ENCODE measurements around the gene ADAMTS12.

Gene ADAMTS12

GRCh38 chr5:33721491-33722200 is 170.1 kb downstream of the ADAMTS12 start:
- TF ChIP-seq GATA2 (IDR thresholded peaks at IDR 0.05; ENCODE audit: low read depth, low read length) (no peak), GATA3 (IDR thresholded peaks at IDR 0.05; ENCODE audit: low read depth, low read length) (no peak)

DNA sequence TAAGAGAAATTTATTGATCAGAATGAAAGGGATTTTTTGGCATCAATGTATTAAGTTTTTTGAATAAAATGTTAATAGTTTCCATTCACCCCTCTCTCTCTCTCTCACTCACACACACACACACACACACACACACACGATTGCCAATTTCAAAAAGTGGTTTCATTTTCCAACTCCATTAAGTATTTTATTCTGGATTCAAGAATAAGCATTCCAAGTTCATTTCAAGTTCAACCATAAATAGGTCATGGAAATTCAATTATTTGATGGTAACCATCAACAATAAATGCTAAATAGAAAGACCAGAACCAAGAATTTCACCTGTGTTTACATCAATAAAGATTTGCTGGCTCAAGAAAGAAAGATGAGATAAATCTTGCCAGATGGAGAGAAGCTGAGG is 171.6 kb downstream of the ADAMTS12 start:
- TF ChIP-seq GATA3 (IDR thresholded peaks at IDR 0.05; ENCODE audit: low read depth, low read length) (no peak), GATA2 (IDR thresholded peaks at IDR 0.05; ENCODE audit: low read depth, low read length) (no peak)

DNA sequence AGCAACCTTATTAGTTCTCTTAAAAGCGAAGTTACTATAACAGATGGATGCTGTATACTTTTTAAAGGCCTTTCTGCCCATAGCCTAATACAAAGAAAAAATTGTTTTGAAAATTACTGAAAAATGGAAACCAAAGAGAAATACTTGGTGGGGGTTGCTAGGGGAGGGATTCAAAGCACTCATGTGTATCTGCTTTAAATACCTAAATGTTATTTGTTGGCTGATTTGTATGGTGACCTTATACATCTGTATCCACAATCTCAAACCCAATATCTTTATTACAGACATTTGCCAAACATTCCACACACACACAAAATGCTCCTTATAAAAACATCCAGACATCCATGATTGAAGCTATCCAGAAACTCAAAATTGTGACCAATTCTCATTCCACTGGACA is 172.0 kb downstream of the ADAMTS12 start:
- no peak for TF ChIP-seq GATA2 (IDR thresholded peaks at IDR 0.05; ENCODE audit: low read depth, low read length)
- no peak for TF ChIP-seq GATA3 (IDR thresholded peaks at IDR 0.05; ENCODE audit: low read depth, low read length)

DNA sequence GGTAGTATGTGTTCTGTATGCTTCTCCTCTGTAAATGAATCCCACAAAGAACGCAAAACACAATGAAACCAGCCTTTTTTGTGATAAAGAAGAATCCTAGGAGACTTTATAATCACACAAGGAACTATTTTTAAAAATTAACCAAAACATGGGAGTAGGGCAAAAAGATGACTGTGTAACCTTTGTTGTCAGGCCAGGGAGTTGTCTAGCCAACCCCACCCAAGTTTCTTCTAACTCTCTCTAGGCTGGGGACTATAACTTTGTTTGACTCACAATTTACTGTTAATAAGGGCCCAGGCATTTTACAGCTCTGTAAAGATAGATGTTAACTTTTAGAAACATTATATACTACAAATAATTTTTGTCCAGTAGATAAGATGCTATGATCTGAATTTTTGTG is 176.1 kb downstream of the ADAMTS12 start:
- TF ChIP-seq GATA3 (IDR thresholded peaks at IDR 0.05; ENCODE audit: low read depth, low read length) (no peak), GATA2 (IDR thresholded peaks at IDR 0.05; ENCODE audit: low read depth, low read length) (no peak)

DNA sequence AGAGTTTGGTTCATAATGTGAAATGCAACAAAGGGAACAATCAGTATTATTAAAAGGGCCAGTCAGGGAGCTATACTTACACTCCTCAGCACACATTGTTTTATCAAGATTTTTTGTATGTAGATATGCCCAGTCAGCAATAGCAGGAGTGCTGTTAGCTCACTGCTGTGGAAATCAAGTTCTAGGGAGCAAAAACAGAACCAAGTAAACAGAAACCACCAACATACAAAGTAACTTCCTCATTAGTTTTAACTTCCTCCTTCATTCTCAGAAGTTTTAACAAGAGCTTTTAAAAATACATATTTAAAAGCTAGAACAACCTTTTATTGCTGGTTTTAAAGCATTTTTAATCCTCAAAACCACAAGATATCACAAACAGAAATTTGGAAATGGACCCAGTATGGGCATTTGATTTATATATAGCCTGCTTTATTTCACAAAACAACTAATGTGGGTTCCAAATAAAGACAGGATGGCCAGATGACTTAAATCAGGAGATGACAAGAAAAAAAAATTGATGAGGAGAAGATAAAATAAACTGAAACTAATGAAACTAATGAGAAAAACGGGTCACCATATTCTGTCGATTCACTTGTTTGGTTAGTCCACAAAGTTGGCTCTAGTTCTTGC is 178.5 kb downstream of the ADAMTS12 start:
- TF ChIP-seq GATA2 (IDR thresholded peaks at IDR 0.05; ENCODE audit: low read depth, low read length) (no peak), GATA3 (IDR thresholded peaks at IDR 0.05; ENCODE audit: low read depth, low read length) (no peak)

DNA sequence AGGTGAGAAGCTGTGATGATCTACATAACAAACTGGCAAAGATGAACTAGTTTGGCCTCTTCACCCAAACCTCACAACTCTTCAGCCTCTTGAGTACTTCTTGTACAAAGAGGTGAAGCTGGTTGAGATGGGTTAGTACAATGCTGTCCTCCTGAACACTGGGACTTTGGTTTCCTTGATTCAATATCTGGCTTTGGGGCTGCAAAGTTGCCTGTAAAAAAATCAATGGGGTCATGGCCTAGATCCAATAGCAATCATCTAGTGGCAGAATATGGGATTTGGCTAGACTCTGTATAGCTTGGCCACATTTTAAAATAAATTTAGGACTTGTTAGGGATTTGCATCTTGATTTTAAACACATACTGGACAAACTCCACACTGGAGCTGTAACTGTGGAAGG is 179.1 kb downstream of the ADAMTS12 start:
- TF ChIP-seq GATA3 (IDR thresholded peaks at IDR 0.05; ENCODE audit: low read depth, low read length) (no peak), GATA2 (IDR thresholded peaks at IDR 0.05; ENCODE audit: low read depth, low read length) (no peak)

DNA sequence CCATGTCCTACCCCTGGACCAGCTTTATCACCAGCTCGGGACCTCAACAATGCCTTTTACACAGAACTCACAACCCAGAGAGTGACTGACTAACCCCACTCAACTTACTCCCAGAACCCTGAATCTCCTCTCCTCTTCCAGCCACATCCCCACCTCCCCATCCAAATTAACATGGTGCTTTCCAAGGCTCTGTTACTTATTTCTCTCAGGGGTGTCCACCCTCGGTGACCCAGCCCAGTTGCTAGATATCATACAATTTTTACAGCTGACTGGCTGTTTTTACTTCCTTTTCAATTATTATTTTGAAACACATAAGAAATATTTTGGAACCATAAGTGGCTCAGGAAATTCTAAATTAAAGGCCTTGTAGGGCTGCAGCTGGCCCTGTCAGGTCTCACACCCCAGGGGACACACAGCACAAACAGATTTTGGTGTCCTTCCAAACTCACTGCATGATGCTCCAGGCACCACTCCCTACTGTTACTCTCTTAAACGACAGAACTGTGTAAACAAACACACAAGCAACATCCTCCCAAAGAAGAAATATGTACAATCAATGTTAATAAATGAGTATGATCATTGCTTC is 180.6 kb downstream of the ADAMTS12 start:
- TF ChIP-seq GATA3 (IDR thresholded peaks at IDR 0.05; ENCODE audit: low read depth, low read length): no peak

DNA sequence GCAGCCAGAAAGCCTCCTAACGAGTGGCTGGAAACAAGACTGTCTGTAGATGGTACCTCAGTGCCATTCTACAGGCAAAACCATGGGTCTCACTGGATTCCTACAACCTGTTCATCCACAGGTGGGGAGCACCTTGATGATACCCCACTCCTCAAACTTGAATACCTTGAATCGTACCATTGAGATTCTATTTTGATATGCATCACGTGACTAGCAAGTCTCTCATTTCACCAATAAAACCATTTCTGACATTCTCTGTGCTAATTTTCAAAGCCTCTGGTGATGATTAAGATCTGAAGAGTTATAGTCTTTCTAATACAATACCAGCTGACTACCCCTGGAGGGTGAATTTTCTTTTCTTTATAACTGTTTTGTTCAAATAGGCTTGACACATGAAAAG is 188.9 kb downstream of the ADAMTS12 start:
- TF ChIP-seq GATA3 (IDR thresholded peaks at IDR 0.05; ENCODE audit: low read depth, low read length) (no peak), GATA2 (IDR thresholded peaks at IDR 0.05; ENCODE audit: low read depth, low read length) (no peak)

GRCh38 chr5:33701951-33702350 is 189.8 kb downstream of the ADAMTS12 start:
- no peak for TF ChIP-seq GATA3 (IDR thresholded peaks at IDR 0.05; ENCODE audit: low read depth, low read length)
- no peak for TF ChIP-seq GATA2 (IDR thresholded peaks at IDR 0.05; ENCODE audit: low read depth, low read length)

GRCh38 chr5:33701251-33701650 is 190.5 kb downstream of the ADAMTS12 start:
- TF ChIP-seq GATA3 (IDR thresholded peaks at IDR 0.05; ENCODE audit: low read depth, low read length): no peak
- no peak for TF ChIP-seq GATA2 (IDR thresholded peaks at IDR 0.05; ENCODE audit: low read depth, low read length)

- TF ChIP-seq GATA2 (IDR thresholded peaks at IDR 0.05; ENCODE audit: low read depth, low read length) (no peak), GATA3 (IDR thresholded peaks at IDR 0.05; ENCODE audit: low read depth, low read length) (no peak)
Measured at GRCh38 chr5:33696411-33696810, 195.4 kb downstream of the ADAMTS12 start.

DNA sequence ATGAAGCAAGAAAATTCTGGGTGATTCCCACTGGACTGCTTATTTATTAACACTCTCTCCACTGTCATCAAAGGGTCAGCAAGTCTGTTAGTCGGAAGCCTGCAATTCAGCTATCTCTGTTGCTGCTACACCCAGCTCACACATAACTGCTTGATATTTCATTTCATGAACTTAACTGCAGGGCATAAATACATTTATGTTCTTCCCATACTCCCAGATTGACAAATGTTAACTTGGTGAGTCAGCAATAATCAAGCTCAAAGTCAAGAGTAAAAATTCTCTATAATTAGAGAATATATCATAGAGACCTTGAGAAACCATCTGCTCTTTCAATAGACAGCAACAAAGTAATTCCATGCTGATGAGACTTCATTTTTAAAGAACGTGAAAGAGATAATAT is 198.8 kb downstream of the ADAMTS12 start:
- TF ChIP-seq GATA2 (IDR thresholded peaks at IDR 0.05; ENCODE audit: low read depth, low read length) (no peak), GATA3 (IDR thresholded peaks at IDR 0.05; ENCODE audit: low read depth, low read length) (no peak)

GRCh38 chr5:33691856-33692255 is 199.9 kb downstream of the ADAMTS12 start:
- TF ChIP-seq GATA3 (IDR thresholded peaks at IDR 0.05; ENCODE audit: low read depth, low read length) (no peak), GATA2 (IDR thresholded peaks at IDR 0.05; ENCODE audit: low read depth, low read length) (no peak)

GRCh38 chr5:33690374-33691135 is 201.2 kb downstream of the ADAMTS12 start:
- TF ChIP-seq GATA2 (IDR thresholded peaks at IDR 0.05; ENCODE audit: low read depth, low read length): no peak
- TF ChIP-seq GATA3 (IDR thresholded peaks at IDR 0.05; ENCODE audit: low read depth, low read length): no peak

Data from SH-SY5Y (cell line).